ENCODE results near the gene TM6SF1.

TM6SF1 gene

GRCh38 chr15:83178869-83179325 is 71.5 kb downstream of the TM6SF1 start:
- no peak for DNase-seq

- no peak for DNase-seq
Measured at GRCh38 chr15:83185561-83185960, 78.1 kb downstream of the TM6SF1 start.

Measured in fibroblast of skin of back (primary cell).